ENCODE measurements around the gene BMS1. TPM values are rescaled to one million over a fixed set of nuclear protein-coding genes. Genes with fewer than 3 reads are reported as not detected.
"Not testable (repeated sequence)": the region's sequence is repeated elsewhere in the genome, so short reads cannot be mapped to it uniquely, and the experiment has no call there.

The BMS1 gene
- polyA plus RNA-seq, 1 of the 3 experiments (the other 2 are of a cell fraction): 4.9 TPM

- TF ChIP-seq RXRA (IDR thresholded peaks at IDR 0.05; ENCODE audit: borderline replicate concordance, low read depth) (no peak), MAX (IDR thresholded peaks at IDR 0.05; ENCODE audit: low read depth) (no peak), GABPA (IDR thresholded peaks at IDR 0.05; ENCODE audit: low read depth) (no peak), MXI1 (IDR thresholded peaks at IDR 0.05; ENCODE audit: low read depth, low read length) (no peak), TCF12 (IDR thresholded peaks at IDR 0.05) (no peak), ELF1 (IDR thresholded peaks at IDR 0.05) (no peak), REST (IDR thresholded peaks at IDR 0.05; ENCODE audit: low read depth, low read length) (no peak), GATA2 (CRISPR knock-in tag; IDR thresholded peaks at IDR 0.05) (no peak)
- TF ChIP-seq, protein P1, sequence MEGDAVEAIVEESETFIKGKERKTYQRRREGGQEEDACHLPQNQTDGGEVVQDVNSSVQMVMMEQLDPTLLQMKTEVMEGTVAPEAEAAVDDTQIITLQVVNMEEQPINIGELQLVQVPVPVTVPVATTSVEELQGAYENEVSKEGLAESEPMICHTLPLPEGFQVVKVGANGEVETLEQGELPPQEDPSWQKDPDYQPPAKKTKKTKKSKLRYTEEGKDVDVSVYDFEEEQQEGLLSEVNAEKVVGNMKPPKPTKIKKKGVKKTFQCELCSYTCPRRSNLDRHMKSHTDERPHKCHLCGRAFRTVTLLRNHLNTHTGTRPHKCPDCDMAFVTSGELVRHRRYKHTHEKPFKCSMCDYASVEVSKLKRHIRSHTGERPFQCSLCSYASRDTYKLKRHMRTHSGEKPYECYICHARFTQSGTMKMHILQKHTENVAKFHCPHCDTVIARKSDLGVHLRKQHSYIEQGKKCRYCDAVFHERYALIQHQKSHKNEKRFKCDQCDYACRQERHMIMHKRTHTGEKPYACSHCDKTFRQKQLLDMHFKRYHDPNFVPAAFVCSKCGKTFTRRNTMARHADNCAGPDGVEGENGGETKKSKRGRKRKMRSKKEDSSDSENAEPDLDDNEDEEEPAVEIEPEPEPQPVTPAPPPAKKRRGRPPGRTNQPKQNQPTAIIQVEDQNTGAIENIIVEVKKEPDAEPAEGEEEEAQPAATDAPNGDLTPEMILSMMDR (IDR thresholded peaks at IDR 0.05): no peak
- TF ChIP-seq, protein P2, sequence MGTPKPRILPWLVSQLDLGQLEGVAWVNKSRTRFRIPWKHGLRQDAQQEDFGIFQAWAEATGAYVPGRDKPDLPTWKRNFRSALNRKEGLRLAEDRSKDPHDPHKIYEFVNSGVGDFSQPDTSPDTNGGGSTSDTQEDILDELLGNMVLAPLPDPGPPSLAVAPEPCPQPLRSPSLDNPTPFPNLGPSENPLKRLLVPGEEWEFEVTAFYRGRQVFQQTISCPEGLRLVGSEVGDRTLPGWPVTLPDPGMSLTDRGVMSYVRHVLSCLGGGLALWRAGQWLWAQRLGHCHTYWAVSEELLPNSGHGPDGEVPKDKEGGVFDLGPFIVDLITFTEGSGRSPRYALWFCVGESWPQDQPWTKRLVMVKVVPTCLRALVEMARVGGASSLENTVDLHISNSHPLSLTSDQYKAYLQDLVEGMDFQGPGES (IDR thresholded peaks at IDR 0.05; ENCODE audit: low read depth, low read length): no peak
- no peaks in the 10 kb centered on the region for H3K4me1 ChIP-seq (ENCODE audit: control insufficient read depth in 1 of 2, insufficient read depth in 2 of 2, low read depth in 1 of 2, low read length in 1 of 2)
- H3K79me2 ChIP-seq (ENCODE audit: insufficient read depth): no peaks in the 10 kb centered on the region
- no peaks in the 10 kb centered on the region for H4K20me1 ChIP-seq (ENCODE audit: insufficient read depth)
- no peaks in the 10 kb centered on the region for H3K27me3 ChIP-seq (ENCODE audit: insufficient read depth)
- CTCF ChIA-PET: interaction anchor here (1.4 to 2.8 kb wide), 2 partner anchors 14 to 15 kb away, joined by 4 to 9 read pairs; no protein-coding TSS in a partner anchor
- no peak overlapping the region for H3K4me3 ChIP-seq (ENCODE audit: low read depth in 2 of 2, low read length in 1 of 2)
- no peak overlapping the region for H2AFZ ChIP-seq (ENCODE audit: low read depth)
- H3K4me2 ChIP-seq: no peak overlapping the region
- WGBS (ENCODE audit: low lambda C conversion rate): 2% methylated on average over 4 of the region's 4 CpGs
- no peaks in the 10 kb centered on the region for H3K9me2 ChIP-seq
- no peaks in the 10 kb centered on the region for H3K9me3 ChIP-seq
- H3K36me3 ChIP-seq (replicated peaks in 1 of 2; ENCODE audit: control insufficient read depth in 1 of 2, insufficient read depth in 2 of 2, low read length in 1 of 2): no peaks in the 10 kb centered on the region
- no peaks in the 10 kb centered on the region for H3F3A ChIP-seq (replicated peaks; ENCODE audit: insufficient read depth)
- POLR2A ChIA-PET: no interaction called here
- no peak for DNase-seq
- no peak overlapping the region for H3K27ac ChIP-seq (ENCODE audit: low read depth in 2 of 2, low read length in 1 of 2)
- no peak overlapping the region for H3K9ac ChIP-seq
Observed at GRCh38 chr10:42850931-42851330, 68.3 kb downstream of the BMS1 start.

DNA sequence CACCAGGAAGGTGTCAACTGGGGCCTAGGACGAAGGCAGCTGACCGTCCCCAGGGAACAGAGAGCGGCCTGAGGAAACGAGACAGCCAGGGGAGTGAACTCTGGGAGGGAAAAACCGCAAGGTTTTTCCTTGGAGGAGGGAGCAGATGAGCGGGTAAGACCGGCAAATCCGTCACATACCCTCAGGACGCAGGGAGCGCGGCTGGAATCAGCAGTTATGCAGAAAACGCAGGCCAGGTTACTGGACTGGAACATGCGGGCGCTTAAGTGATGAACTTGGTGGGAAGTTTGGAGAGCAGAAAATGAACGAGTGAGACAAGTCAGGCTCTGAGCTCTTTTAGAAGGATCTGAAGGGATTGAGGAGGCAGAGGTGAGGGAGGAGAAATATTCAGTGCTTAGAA, 76.7 kb downstream of the BMS1 start:
- CTCF ChIA-PET: interaction anchor here (1.5 kb wide), 1 partner anchor 23 kb away, joined by 3 read pairs; no protein-coding TSS in a partner anchor
- TF ChIP-seq, protein P3, sequence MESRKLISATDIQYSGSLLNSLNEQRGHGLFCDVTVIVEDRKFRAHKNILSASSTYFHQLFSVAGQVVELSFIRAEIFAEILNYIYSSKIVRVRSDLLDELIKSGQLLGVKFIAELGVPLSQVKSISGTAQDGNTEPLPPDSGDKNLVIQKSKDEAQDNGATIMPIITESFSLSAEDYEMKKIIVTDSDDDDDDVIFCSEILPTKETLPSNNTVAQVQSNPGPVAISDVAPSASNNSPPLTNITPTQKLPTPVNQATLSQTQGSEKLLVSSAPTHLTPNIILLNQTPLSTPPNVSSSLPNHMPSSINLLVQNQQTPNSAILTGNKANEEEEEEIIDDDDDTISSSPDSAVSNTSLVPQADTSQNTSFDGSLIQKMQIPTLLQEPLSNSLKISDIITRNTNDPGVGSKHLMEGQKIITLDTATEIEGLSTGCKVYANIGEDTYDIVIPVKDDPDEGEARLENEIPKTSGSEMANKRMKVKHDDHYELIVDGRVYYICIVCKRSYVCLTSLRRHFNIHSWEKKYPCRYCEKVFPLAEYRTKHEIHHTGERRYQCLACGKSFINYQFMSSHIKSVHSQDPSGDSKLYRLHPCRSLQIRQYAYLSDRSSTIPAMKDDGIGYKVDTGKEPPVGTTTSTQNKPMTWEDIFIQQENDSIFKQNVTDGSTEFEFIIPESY (IDR thresholded peaks at IDR 0.05; ENCODE audit: borderline replicate concordance, low read depth): no peak
- TF ChIP-seq FOXM1 (IDR thresholded peaks at IDR 0.05; ENCODE audit: low read depth): no peak
- no peak for TF ChIP-seq RXRA (IDR thresholded peaks at IDR 0.05; ENCODE audit: borderline replicate concordance, low read depth)

GRCh38 chr10:42860016-42860415, 77.4 kb downstream of the BMS1 start:
- not testable (repeated sequence) for H3K36me3 ChIP-seq (replicated peaks in 1 of 2; ENCODE audit: control insufficient read depth in 1 of 2, insufficient read depth in 2 of 2, low read length in 1 of 2)

More for the DNA sequence above, 76.7 kb downstream of the BMS1 start:
- no peaks in the 10 kb centered on the region; a peak in 1 of 4 replicates for H3K4me1 ChIP-seq (ENCODE audit: control insufficient read depth in 1 of 2, insufficient read depth in 2 of 2, low read depth in 1 of 2, low read length in 1 of 2)
- DNase-seq: no peak
- no peak overlapping the region for H3K4me2 ChIP-seq
- H4K20me1 ChIP-seq (ENCODE audit: insufficient read depth): no peaks in the 10 kb centered on the region
- H3K9ac ChIP-seq: no peak overlapping the region
- no peak overlapping the region for H3K4me3 ChIP-seq (ENCODE audit: low read depth in 2 of 2, low read length in 1 of 2)
- POLR2A ChIA-PET: no interaction called here
- no peak overlapping the region for H2AFZ ChIP-seq (ENCODE audit: low read depth)
- H3K27ac ChIP-seq (ENCODE audit: low read depth in 2 of 2, low read length in 1 of 2): no peak overlapping the region
- WGBS (ENCODE audit: low lambda C conversion rate): 73% methylated on average over 15 of the region's 15 CpGs
- H3K36me3 ChIP-seq (replicated peaks in 1 of 2; ENCODE audit: control insufficient read depth in 1 of 2, insufficient read depth in 2 of 2, low read length in 1 of 2): no peaks in the 10 kb centered on the region
- H3K27me3 ChIP-seq (ENCODE audit: insufficient read depth): no peaks in the 10 kb centered on the region; the same call in 1 of the 2 replicates
- H3K9me3 ChIP-seq: no peaks in the 10 kb centered on the region
- no peaks in the 10 kb centered on the region for H3K79me2 ChIP-seq (ENCODE audit: insufficient read depth)
- H3F3A ChIP-seq (replicated peaks; ENCODE audit: insufficient read depth): no peaks in the 10 kb centered on the region
- H3K9me2 ChIP-seq: no peaks in the 10 kb centered on the region

More at GRCh38 chr10:42860016-42860415, 77.4 kb downstream of the BMS1 start:
- H3K27ac ChIP-seq (ENCODE audit: low read depth in 2 of 2, low read length in 1 of 2); H3K79me2 ChIP-seq (ENCODE audit: insufficient read depth); H2AFZ ChIP-seq (ENCODE audit: low read depth); H3K4me1 ChIP-seq (ENCODE audit: control insufficient read depth in 1 of 2, insufficient read depth in 2 of 2, low read depth in 1 of 2, low read length in 1 of 2); DNase-seq; H4K20me1 ChIP-seq (ENCODE audit: insufficient read depth); H3K4me2 ChIP-seq; H3K4me3 ChIP-seq (ENCODE audit: low read depth in 2 of 2, low read length in 1 of 2); CTCF ChIA-PET; H3K27me3 ChIP-seq (ENCODE audit: insufficient read depth); H3F3A ChIP-seq (replicated peaks; ENCODE audit: insufficient read depth); H3K9ac ChIP-seq; POLR2A ChIA-PET; H3K9me3 ChIP-seq; H3K9me2 ChIP-seq: not testable (repeated sequence)
- WGBS (ENCODE audit: low lambda C conversion rate): 77% methylated on average over 11 of the region's 11 CpGs
